H1 (cell line): ENCODE data around the gene PLPP2. TPM values are rescaled to one million over a fixed set of nuclear protein-coding genes. Genes with fewer than 3 reads are reported as not detected.

Experiments
- polyA plus RNA-seq, 7 experiments: library from polyadenylated mRNA; depleted of rRNA in 3 of 7; stranded (reverse) in 5 of 7; unstranded in 2 of 7; fragments of >200 nt in 5 of 7; fragments of 200-250 nt in 2 of 7; gene quantifications; 1 replicate in 5 of 7; 2 replicates in 1 of 7; 4 replicates in 1 of 7; pipeline versions ENCODE4 v1.2.1 to v1.2.3, GENCODE V29; 2011 to 2013; ENCODE audit warnings: missing spikeins in 2 of 7, mixed read lengths in 2 of 7
- total RNA-seq: library from RNA; stranded (reverse); fragmentation: NEBNext Ultra II Directional; extraction: Animal tissue kit (Norgen Biotek cat#: 25700); gene quantifications from 2 replicates; pipeline ENCODE4 v1.2.1, GENCODE V29; 2021
- TF ChIP-seq, protein P1 (sequence below): fragments of 300-600 bp; sonication (generic); IDR thresholded peaks from 2 replicates; pipeline ENCODE4 v1.7.1; 2012; ENCODE audit warnings: low read length, moderate library complexity, mild to moderate bottlenecking, inconsistent platforms; ENCODE audit not compliant: insufficient replicate concordance

Gene PLPP2
- total and polyA plus RNA-seq, 2 of the 8 experiments (the other 6 are each of a cell fraction or from before 2014, with no cell fraction given): 101 to 195 TPM

DNA sequence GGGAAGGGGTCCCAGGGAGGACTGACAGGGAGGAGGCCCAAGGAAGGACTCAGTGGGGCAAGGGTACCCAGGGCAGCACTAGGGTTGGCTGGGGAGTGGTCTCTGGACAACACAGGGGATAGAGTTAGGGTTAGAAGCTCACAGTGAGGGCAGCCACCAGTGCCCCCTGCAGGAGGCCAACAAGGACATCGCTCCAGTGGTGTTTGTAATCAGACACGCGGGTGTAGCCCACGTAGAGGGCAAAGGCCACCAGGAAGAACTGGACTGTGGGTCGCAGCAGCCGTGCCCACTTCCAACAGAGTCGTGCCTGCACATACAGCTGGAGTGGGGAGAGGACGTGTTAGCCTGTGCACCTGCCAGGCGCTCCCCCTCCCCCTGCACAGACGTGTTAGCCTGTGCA lies 9.2 kb downstream of the PLPP2 start (continued):
- TF ChIP-seq, protein P1, sequence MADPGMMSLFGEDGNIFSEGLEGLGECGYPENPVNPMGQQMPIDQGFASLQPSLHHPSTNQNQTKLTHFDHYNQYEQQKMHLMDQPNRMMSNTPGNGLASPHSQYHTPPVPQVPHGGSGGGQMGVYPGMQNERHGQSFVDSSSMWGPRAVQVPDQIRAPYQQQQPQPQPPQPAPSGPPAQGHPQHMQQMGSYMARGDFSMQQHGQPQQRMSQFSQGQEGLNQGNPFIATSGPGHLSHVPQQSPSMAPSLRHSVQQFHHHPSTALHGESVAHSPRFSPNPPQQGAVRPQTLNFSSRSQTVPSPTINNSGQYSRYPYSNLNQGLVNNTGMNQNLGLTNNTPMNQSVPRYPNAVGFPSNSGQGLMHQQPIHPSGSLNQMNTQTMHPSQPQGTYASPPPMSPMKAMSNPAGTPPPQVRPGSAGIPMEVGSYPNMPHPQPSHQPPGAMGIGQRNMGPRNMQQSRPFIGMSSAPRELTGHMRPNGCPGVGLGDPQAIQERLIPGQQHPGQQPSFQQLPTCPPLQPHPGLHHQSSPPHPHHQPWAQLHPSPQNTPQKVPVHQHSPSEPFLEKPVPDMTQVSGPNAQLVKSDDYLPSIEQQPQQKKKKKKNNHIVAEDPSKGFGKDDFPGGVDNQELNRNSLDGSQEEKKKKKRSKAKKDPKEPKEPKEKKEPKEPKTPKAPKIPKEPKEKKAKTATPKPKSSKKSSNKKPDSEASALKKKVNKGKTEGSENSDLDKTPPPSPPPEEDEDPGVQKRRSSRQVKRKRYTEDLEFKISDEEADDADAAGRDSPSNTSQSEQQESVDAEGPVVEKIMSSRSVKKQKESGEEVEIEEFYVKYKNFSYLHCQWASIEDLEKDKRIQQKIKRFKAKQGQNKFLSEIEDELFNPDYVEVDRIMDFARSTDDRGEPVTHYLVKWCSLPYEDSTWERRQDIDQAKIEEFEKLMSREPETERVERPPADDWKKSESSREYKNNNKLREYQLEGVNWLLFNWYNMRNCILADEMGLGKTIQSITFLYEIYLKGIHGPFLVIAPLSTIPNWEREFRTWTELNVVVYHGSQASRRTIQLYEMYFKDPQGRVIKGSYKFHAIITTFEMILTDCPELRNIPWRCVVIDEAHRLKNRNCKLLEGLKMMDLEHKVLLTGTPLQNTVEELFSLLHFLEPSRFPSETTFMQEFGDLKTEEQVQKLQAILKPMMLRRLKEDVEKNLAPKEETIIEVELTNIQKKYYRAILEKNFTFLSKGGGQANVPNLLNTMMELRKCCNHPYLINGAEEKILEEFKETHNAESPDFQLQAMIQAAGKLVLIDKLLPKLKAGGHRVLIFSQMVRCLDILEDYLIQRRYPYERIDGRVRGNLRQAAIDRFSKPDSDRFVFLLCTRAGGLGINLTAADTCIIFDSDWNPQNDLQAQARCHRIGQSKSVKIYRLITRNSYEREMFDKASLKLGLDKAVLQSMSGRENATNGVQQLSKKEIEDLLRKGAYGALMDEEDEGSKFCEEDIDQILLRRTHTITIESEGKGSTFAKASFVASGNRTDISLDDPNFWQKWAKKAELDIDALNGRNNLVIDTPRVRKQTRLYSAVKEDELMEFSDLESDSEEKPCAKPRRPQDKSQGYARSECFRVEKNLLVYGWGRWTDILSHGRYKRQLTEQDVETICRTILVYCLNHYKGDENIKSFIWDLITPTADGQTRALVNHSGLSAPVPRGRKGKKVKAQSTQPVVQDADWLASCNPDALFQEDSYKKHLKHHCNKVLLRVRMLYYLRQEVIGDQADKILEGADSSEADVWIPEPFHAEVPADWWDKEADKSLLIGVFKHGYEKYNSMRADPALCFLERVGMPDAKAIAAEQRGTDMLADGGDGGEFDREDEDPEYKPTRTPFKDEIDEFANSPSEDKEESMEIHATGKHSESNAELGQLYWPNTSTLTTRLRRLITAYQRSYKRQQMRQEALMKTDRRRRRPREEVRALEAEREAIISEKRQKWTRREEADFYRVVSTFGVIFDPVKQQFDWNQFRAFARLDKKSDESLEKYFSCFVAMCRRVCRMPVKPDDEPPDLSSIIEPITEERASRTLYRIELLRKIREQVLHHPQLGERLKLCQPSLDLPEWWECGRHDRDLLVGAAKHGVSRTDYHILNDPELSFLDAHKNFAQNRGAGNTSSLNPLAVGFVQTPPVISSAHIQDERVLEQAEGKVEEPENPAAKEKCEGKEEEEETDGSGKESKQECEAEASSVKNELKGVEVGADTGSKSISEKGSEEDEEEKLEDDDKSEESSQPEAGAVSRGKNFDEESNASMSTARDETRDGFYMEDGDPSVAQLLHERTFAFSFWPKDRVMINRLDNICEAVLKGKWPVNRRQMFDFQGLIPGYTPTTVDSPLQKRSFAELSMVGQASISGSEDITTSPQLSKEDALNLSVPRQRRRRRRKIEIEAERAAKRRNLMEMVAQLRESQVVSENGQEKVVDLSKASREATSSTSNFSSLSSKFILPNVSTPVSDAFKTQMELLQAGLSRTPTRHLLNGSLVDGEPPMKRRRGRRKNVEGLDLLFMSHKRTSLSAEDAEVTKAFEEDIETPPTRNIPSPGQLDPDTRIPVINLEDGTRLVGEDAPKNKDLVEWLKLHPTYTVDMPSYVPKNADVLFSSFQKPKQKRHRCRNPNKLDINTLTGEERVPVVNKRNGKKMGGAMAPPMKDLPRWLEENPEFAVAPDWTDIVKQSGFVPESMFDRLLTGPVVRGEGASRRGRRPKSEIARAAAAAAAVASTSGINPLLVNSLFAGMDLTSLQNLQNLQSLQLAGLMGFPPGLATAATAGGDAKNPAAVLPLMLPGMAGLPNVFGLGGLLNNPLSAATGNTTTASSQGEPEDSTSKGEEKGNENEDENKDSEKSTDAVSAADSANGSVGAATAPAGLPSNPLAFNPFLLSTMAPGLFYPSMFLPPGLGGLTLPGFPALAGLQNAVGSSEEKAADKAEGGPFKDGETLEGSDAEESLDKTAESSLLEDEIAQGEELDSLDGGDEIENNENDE: no peak
